Bone marrow (tissue), 2 donors: ENCODE measurements around the gene SLC23A1.
A peak's percentile ranks its signal among the peaks of the same experiment; 100 is the strongest.
"Not testable (repeated sequence)": the region's sequence is repeated elsewhere in the genome, so short reads cannot be mapped to it uniquely, and the experiment has no call there.

Experiments
- DNase-seq, 2 donors: peaks; one replicate each; lab custom pipeline; 2025; lab: John Stamatoyannopoulos, UW

SLC23A1 gene

GRCh38 chr5:139369181-139369580 lies 13.9 kb downstream of the SLC23A1 start:
- no peak for DNase-seq

GRCh38 chr5:139368613-139369012 lies 14.5 kb downstream of the SLC23A1 start:
- peak in 1 of 2 donors; percentile 14 for DNase-seq

- DNase-seq = no peak
Observed at GRCh38 chr5:139364466-139364865, 18.6 kb downstream of the SLC23A1 start.

GRCh38 chr5:139363937-139364336 lies 19.2 kb downstream of the SLC23A1 start:
- DNase-seq = no peak

GRCh38 chr5:139361835-139362429 lies 21.2 kb downstream of the SLC23A1 start:
- no peak for DNase-seq

- DNase-seq = no peak
Observed at GRCh38 chr5:139360384-139360783, 22.7 kb downstream of the SLC23A1 start.

GRCh38 chr5:139358064-139358463 lies 25.0 kb downstream of the SLC23A1 start:
- DNase-seq = no peak

- not testable (repeated sequence) for DNase-seq
Observed at GRCh38 chr5:139355900-139356299, 27.2 kb downstream of the SLC23A1 start.

- no peak for DNase-seq
Observed at GRCh38 chr5:139354186-139354585, 28.9 kb downstream of the SLC23A1 start.

- not testable (repeated sequence) for DNase-seq
Observed at GRCh38 chr5:139347863-139348262, 35.2 kb downstream of the SLC23A1 start.

GRCh38 chr5:139345442-139345841 lies 37.7 kb downstream of the SLC23A1 start:
- not testable (repeated sequence) for DNase-seq

GRCh38 chr5:139344177-139344576 lies 38.9 kb downstream of the SLC23A1 start:
- no peak for DNase-seq

- DNase-seq = no peak
Observed at GRCh38 chr5:139343476-139343875, 39.6 kb downstream of the SLC23A1 start.

GRCh38 chr5:139342423-139342723 lies 40.7 kb downstream of the SLC23A1 start:
- no peak for DNase-seq

GRCh38 chr5:139341689-139342422 lies 41.2 kb downstream of the SLC23A1 start, which contains the start of gene PAIP2:
Gene PAIP2 (plus strand): TSS chr5:139341854. CDS start chr5:139363785, 21,931 bp downstream.
- DNase-seq = peak; percentile 85 to 98

- no peak for DNase-seq
Observed at GRCh38 chr5:139341187-139341688, 41.9 kb downstream of the SLC23A1 start.

GRCh38 chr5:139340051-139340450 lies 43.0 kb downstream of the SLC23A1 start:
- no peak for DNase-seq

- DNase-seq = no peak
Observed at GRCh38 chr5:139335811-139336210, 47.3 kb downstream of the SLC23A1 start.
